PFSK-1 (cell line): ENCODE results near the gene VDAC1.

ENCODE experiments used
- FOXP2 ChIP-seq: optimal IDR thresholded peaks from 2 replicates; pipeline ENCODE3; 2011; ENCODE audit warnings: borderline replicate concordance, control low read depth, inconsistent platforms; ENCODE audit not compliant: insufficient read depth; ENCODE audit errors: extremely low read length, extremely low read depth
- POLR2AphosphoS5 ChIP-seq: IDR thresholded peaks from 2 replicates; pipeline ENCODE4 v1.6.1; 2012; ENCODE audit warnings: low read depth, mild to moderate bottlenecking, control low read depth, low read length, moderate library complexity
- REST ChIP-seq, 2 experiments: IDR thresholded peaks; 2 replicates each; pipeline versions ENCODE4 v1.6.1 to v1.8.0; 2011 to 2012; ENCODE audit warnings: low read depth in 2 of 2, low read length in 2 of 2, control low read depth in 1 of 2, inconsistent platforms in 1 of 2, mild to moderate bottlenecking in 1 of 2, moderate library complexity in 1 of 2; ENCODE audit not compliant: insufficient read depth in 1 of 2
- SIN3A ChIP-seq: IDR thresholded peaks from 2 replicates; pipeline ENCODE4 v1.6.1; 2012; ENCODE audit warnings: mild to moderate bottlenecking, low read length, moderate library complexity, borderline replicate concordance; ENCODE audit not compliant: insufficient read depth
- TAF1 ChIP-seq: IDR thresholded peaks from 2 replicates; pipeline ENCODE4 v1.6.1; 2012; ENCODE audit warnings: low read length, control low read depth, borderline replicate concordance; ENCODE audit not compliant: insufficient read depth

Gene VDAC1

GRCh38 chr5:133966090-133966489, 38.7 kb downstream of the VDAC1 start:
- TF ChIP-seq SIN3A (no peak), POLR2AphosphoS5 (no peak)

GRCh38 chr5:133963493-133964128, 41.2 kb downstream of the VDAC1 start:
- TF ChIP-seq POLR2AphosphoS5 (no peak), SIN3A (no peak), REST (IDR thresholded peaks at IDR 0.05; ENCODE audit: insufficient read depth in 1 of 2, low read depth in 2 of 2, low read length in 2 of 2) (no peak), FOXP2 (no peak), TAF1 (no peak)

- TF ChIP-seq FOXP2 (no peak), TAF1 (no peak), SIN3A (no peak), POLR2AphosphoS5 (no peak), REST (IDR thresholded peaks at IDR 0.05; ENCODE audit: insufficient read depth in 1 of 2, low read depth in 2 of 2, low read length in 2 of 2) (no peak)
Observed at GRCh38 chr5:133962801-133963476, 41.8 kb downstream of the VDAC1 start.

- TF ChIP-seq TAF1: no peak
- no peak for TF ChIP-seq FOXP2
- no peak for TF ChIP-seq REST (IDR thresholded peaks at IDR 0.05; ENCODE audit: insufficient read depth in 1 of 2, low read depth in 2 of 2, low read length in 2 of 2)
- no peak for TF ChIP-seq SIN3A
- TF ChIP-seq POLR2AphosphoS5: no peak
Observed at GRCh38 chr5:133962131-133962530, 42.6 kb downstream of the VDAC1 start.

- TF ChIP-seq FOXP2: no peak
Observed at GRCh38 chr5:133959643-133960042, 45.1 kb downstream of the VDAC1 start.

- TF ChIP-seq REST (IDR thresholded peaks at IDR 0.05; ENCODE audit: insufficient read depth in 1 of 2, low read depth in 2 of 2, low read length in 2 of 2) (no peak), SIN3A (no peak), TAF1 (no peak), POLR2AphosphoS5 (no peak)
Observed at GRCh38 chr5:133957591-133957990, 47.2 kb downstream of the VDAC1 start.
